CD4-positive, alpha-beta T cell treated with Interleukin-15 for 4 hours (primary cell): ENCODE results near the gene PAK3.

Experiments used
- DNase-seq: peaks from one replicate; pipeline ENCODE4 v3.0.0-alpha.2; 2020; ENCODE audit warnings: low spot score

The PAK3 gene

DNA sequence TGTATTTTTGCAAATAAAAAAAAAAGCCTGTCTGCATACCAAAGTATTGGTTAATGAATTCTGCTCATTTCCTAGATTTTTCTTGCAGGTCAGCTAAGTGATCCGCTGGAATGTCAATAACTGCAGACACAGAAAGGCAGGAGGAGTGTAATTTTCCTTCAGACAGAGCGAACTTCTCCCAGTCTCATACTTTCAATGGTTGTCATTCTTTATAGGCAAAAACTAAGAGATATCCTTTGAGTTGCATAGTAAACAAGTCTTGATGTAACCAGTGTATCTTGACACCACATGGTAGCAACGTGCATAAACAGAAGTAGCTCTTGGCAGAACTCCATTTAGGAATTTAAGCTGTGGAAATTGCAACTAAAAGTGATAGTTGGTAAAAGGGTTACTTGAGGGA lies 166.1 kb downstream of the PAK3 start:
- no peak for DNase-seq

DNA sequence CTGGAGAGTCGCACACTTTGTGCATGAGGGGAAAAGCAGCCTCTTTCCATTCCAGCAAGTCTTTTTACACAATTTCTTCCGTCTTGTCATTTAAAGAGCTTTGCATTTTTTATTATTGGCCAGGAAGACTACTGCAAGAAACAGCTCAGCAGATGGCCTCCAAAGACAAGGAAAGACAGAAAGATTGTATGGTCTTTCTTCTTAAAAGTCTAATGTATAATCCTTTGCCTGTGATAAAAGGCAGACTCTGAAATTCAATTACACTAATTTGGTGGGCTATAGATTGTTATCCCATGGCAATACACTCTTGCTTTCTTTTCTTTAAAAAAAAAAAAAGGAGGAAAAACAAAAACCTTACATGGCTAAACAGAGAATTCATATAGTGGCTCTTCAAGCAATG lies 168.4 kb downstream of the PAK3 start:
- no peak for DNase-seq

DNA sequence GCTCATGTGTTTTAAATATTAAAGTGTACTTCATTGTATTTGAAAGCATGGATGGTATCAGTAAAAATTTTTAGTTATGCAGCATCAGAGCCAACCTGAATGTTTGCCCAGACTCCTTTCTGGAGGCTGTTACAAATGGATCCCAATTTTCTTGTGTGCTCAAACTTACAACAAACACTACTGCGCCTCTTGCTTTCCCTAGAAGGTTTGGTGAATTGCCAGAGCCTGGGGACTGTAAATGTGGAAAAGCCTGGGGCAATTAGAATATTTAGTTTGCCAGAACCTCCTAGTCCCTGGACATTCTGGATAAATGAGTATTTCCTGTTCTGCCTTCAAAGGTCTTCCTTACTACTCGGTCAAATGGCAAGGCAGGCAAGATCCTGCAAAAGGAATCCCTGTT lies 169.5 kb downstream of the PAK3 start:
- no peak for DNase-seq

DNA sequence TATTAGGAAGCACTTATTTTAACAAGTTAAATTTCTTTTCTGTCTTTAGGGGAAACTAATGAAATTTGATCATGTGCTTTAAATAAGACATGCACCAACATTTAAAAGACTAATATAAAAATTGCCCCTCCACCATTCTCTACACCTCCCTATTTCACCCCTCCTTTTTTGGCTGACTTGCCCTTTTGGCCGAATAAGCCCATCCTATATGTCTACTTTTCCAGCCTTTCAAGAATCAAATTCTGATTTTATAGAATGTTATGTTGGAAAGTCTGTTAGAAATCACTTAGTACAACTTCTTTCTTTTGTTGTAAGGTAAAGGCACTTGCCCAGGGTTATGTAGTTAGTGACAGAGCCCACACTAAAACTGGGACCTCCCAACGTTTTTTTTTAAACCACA lies 172.5 kb downstream of the PAK3 start:
- DNase-seq: no peak

DNA sequence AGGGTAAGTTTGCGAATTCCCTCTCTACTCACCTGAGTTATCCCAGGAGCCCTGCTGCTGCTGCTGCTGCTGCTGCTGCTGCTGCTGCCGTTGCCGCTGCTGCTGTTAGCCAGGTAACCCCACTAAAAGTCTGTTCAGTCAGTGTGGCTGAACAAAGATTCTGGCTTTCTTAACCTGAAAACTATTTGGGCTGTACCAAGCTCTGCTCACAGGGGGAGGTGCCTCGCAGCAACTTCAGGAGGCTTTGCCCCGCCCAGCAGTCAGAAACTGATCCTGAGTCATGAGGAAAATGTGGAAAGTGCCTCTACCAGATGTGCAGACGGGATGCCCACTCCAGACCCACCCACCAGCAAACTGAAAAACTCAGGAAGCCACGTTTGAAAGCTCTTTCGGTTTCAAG lies 174.3 kb downstream of the PAK3 start, which contains the start of gene CAPN6:
TSS of gene CAPN6 (minus strand) at position 145 of the 400 bp plus-strand sequence. CDS start 6,547 bp downstream, outside the sequence.
- DNase-seq: no peak
